K562 (cell line): Measurements from ENCODE around the gene LYST. TPM values are rescaled to one million over a fixed set of nuclear protein-coding genes. Genes with fewer than 3 reads are reported as not detected.
A peak's percentile ranks its signal among the peaks of the same experiment; 100 is the strongest.

Source experiments
- ATAC-seq: fragments of 200-7000 bp; cut with Tn5 transposase; 3 replicates; pipeline ENCODE4 v1.9.1; 2020; ENCODE audit warnings: moderate library complexity
- BruUV-seq: library from RNA; stranded (reverse); fragments of 400-500 nt; replicated peaks from 2 replicates; lab custom pipeline; 2021; lab: Mats Ljungman, UMichigan
- CTCF ChIA-PET: fragments of 300-600 bp; formaldehyde crosslinking; extraction: SDS; loops from one replicate; lab custom pipeline; 2021; ENCODE audit warnings: low intra/inter-chr PET ratio; lab: Yijun Ruan, JAX
- POLR2A ChIA-PET: fragments of 300-600, 350-650 bp; sonication (Branson Sonifier 250); formaldehyde crosslinking; extraction: SDS; loops from one replicate; lab custom pipeline; 2021; ENCODE audit warnings: antibody characterized with exemption, inconsistent platforms; lab: Yijun Ruan, JAX
- DNase-seq, 4 experiments: peaks; one replicate each; pipeline versions ENCODE4 v3.0.0 to v3.0.0-alpha.2; 2011 to 2018; ENCODE audit warnings: low spot score in 3 of 4, mixed read lengths in 3 of 4; ENCODE audit errors: extremely low read depth in 1 of 4
- FAIRE-seq: peaks from 2 replicates; lab custom pipeline; 2011; peaks lifted over from hg19 to GRCh38; lab: Jason Lieb, UNC
- H2AFZ ChIP-seq: 2 replicates; pipeline ENCODE4 v1.6.0; 2011; ENCODE audit warnings: low read depth, low read length, control low read depth, inconsistent platforms
- H3K27ac ChIP-seq: fragments of 200-600 bp; 3 replicates; pipeline ENCODE4 v1.8.0; 2011; ENCODE audit warnings: low read depth, mild to moderate bottlenecking, control low read depth, inconsistent platforms, low read length, moderate library complexity, mixed read lengths; ENCODE audit errors: extremely low read depth
- H3K27me3 ChIP-seq, 2 experiments: fragments of 300-600 bp in 1 of 2; 2 replicates in 1 of 2; 3 replicates in 1 of 2; pipeline versions ENCODE4 v1.6.0 to v1.8.0; 2011; ENCODE audit warnings: inconsistent platforms in 2 of 2, low read length in 2 of 2, mild to moderate bottlenecking in 1 of 2, mixed read lengths in 1 of 2, moderate library complexity in 1 of 2; ENCODE audit not compliant: control insufficient read depth in 2 of 2, insufficient read depth in 2 of 2
- H3K36me3 ChIP-seq: fragments of 300-600 bp; 3 replicates; pipeline ENCODE4 v1.8.0; 2011; ENCODE audit warnings: mild to moderate bottlenecking, low read length, inconsistent platforms; ENCODE audit not compliant: control insufficient read depth, insufficient read depth
- H3K4me1 ChIP-seq, 2 experiments: fragments of 200-600 bp in 1 of 2; replicated peaks in 1 of 2; 2 replicates in 1 of 2; 3 replicates in 1 of 2; pipeline versions ENCODE4 v1.5.1 to v1.8.0; 2011; ENCODE audit warnings: inconsistent platforms in 2 of 2, low read length in 2 of 2, mild to moderate bottlenecking in 1 of 2, mixed read lengths in 1 of 2, moderate library complexity in 1 of 2; ENCODE audit not compliant: control insufficient read depth in 2 of 2, insufficient read depth in 2 of 2
- H3K4me2 ChIP-seq: 2 replicates; pipeline ENCODE4 v1.6.1; 2011; ENCODE audit warnings: low read length, control low read depth, inconsistent platforms, mixed read lengths; ENCODE audit not compliant: insufficient read depth
- H3K4me3 ChIP-seq: fragments of 200-600 bp; sonication (generic), shearing (Covaris generic); 2 replicates; pipeline ENCODE4 v1.5.1; 2016; ENCODE audit warnings: control low read depth, inconsistent platforms
- H3K79me2 ChIP-seq: fragments of 200-600 bp; 3 replicates; pipeline ENCODE4 v1.8.0; 2011; ENCODE audit warnings: low read length, inconsistent platforms; ENCODE audit not compliant: control insufficient read depth, insufficient read depth
- H3K9ac ChIP-seq, 2 experiments: 2 replicates each; pipeline versions ENCODE4 v1.6.0 to v1.6.1; 2011; ENCODE audit warnings: low read depth in 2 of 2, low read length in 2 of 2, control low read depth in 1 of 2, inconsistent platforms in 1 of 2, mild to moderate bottlenecking in 1 of 2, mixed read lengths in 1 of 2; ENCODE audit not compliant: insufficient read depth in 1 of 2
- H3K9me1 ChIP-seq: one replicate; pipeline ENCODE4 v1.6.0; 2011; ENCODE audit warnings: inconsistent platforms, mild to moderate bottlenecking, low read length, moderate library complexity; ENCODE audit not compliant: control insufficient read depth, insufficient read depth
- H3K9me3 ChIP-seq: replicated peaks from 2 replicates; pipeline ENCODE4 v1.5.1; 2011; ENCODE audit warnings: low read depth, low read length, inconsistent platforms; ENCODE audit not compliant: control insufficient read depth, insufficient read depth
- H4K20me1 ChIP-seq: replicated peaks from 2 replicates; pipeline ENCODE4 v1.6.1; 2011; ENCODE audit warnings: low read length, inconsistent platforms, mixed read lengths; ENCODE audit not compliant: control insufficient read depth, insufficient read depth
- CBFB ChIP-seq: sonication (generic); formaldehyde crosslinking; IDR thresholded peaks from 2 replicates; pipeline ENCODE4 v1.4.0; 2020; ENCODE audit warnings: mild to moderate bottlenecking, missing genetic modification reagents
- CBX5 ChIP-seq: IDR thresholded peaks from 2 replicates; pipeline ENCODE4 v1.6.1; 2014; ENCODE audit warnings: low read depth, borderline replicate concordance
- MAX ChIP-seq: sonication (generic); formaldehyde crosslinking; IDR thresholded peaks from 2 replicates; pipeline ENCODE4 v1.9.0; 2022; ENCODE audit warnings: mild to moderate bottlenecking, missing genetic modification reagents
- SMAD2 ChIP-seq: fragments of 150-350 bp; IDR thresholded peaks from 2 replicates; pipeline ENCODE4 v1.6.1; 2014; ENCODE audit warnings: low read depth, mild to moderate bottlenecking, low read length
- ZNF384 ChIP-seq: IDR thresholded peaks from 2 replicates; pipeline ENCODE4 v1.6.1; 2012; ENCODE audit warnings: low read depth, low read length, improper control_type of control experiment
- WGBS: fragments of 100-300 bp; shearing (Covaris generic); methylation state at CpG from one replicate; pipeline ENCODE4 v1.1.6; 2016; ENCODE audit warnings: low coverage, mixed read lengths; ENCODE audit not compliant: insufficient coverage; ENCODE audit errors: missing lambda C conversion rate; 5-methylcytosine and 5-hydroxymethylcytosine counted together
- in situ Hi-C: fragments of 300-500 bp; cut with MboI; formaldehyde crosslinking; loops from 4 replicates; pipeline ENCODE4 v1.15.0; 2018; ENCODE audit warnings: inconsistent platforms, mixed read lengths
- intact Hi-C: fragments of 100-400 bp; cut with micrococcal nuclease; formaldehyde crosslinking; loops from 2 replicates; pipeline ENCODE4 v1.14.2; 2022
- polyA plus RNA-seq, 8 experiments: library from polyadenylated mRNA; depleted of rRNA in 4 of 8; stranded (reverse) in 5 of 8; unstranded in 3 of 8; fragments of >200 nt; fragmentation: Nextera tagmentation in 2 of 8; fragmentation: Illumina TruSeq in 1 of 8; extraction: Ambion mirVana in 2 of 8; extraction: Trizol in 1 of 8; gene quantifications; 2 replicates each; pipeline versions ENCODE4 v1.2.1 to v1.2.3, GENCODE V29; 2011 to 2014; ENCODE audit warnings: inconsistent platforms in 1 of 8, missing spikeins in 1 of 8
- total RNA-seq, 7 experiments: library from RNA; depleted of rRNA in 6 of 7; stranded (reverse); fragments of >200 nt in 6 of 7; fragmentation: Illumina TruSeq in 2 of 7; extraction: Trizol in 2 of 7; gene quantifications; 2 replicates each; pipeline versions ENCODE4 v1.2.1 to v1.2.3, GENCODE V29; 2011 to 2021; ENCODE audit warnings: low replicate concordance in 1 of 7
- TF ChIP-seq, protein P1 (sequence below): fragments of 250-450 bp; sonication (Bioruptor Pico); IDR thresholded peaks from 2 replicates; pipeline ENCODE4 v1.5.0; 2021

Gene LYST
- total and polyA plus RNA-seq, 9 of the 15 experiments (the other 6 are each of a cell fraction or from before 2014, with no cell fraction given) = 0.73 to 2.4 (median 1.4) TPM

GRCh38 chr1:235892202-235892601, 25.5 kb upstream of the LYST start:
- ChIA-PET CTCF (no interaction called here), POLR2A (interaction anchor here (0.8 kb wide), 1 partner anchor 34 kb away, joined by 3 read pairs; no protein-coding TSS in a partner anchor)
- in situ Hi-C loops (no loop called here), intact Hi-C loops (no loop called here)
- no peaks in the 10 kb centered on the region for H4K20me1 ChIP-seq
- FAIRE-seq (no peak), DNase-seq (no peak), ATAC-seq (no peak)
- H3K9me3 ChIP-seq = no peaks in the 10 kb centered on the region
- H3K9ac ChIP-seq = no peak overlapping the region
- 5% methylated on average over 6 of the region's 6 CpGs for WGBS
- no peaks in the 10 kb centered on the region for H3K4me1 ChIP-seq
- H3K27ac ChIP-seq = no peak overlapping the region
- H2AFZ ChIP-seq = no peak overlapping the region
- no peaks in the 10 kb centered on the region for H3K9me1 ChIP-seq
- no peak overlapping the region for H3K4me2 ChIP-seq
- H3K79me2 ChIP-seq = no peaks in the 10 kb centered on the region
- H3K4me3 ChIP-seq = no peak overlapping the region
- TF ChIP-seq CBX5 (no peak), CBFB (CRISPR knock-in tag) (no peak), SMAD2 (no peak)
- TF ChIP-seq, protein P1, sequence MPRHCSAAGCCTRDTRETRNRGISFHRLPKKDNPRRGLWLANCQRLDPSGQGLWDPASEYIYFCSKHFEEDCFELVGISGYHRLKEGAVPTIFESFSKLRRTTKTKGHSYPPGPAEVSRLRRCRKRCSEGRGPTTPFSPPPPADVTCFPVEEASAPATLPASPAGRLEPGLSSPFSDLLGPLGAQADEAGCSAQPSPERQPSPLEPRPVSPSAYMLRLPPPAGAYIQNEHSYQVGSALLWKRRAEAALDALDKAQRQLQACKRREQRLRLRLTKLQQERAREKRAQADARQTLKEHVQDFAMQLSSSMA (CRISPR knock-in tag) = no peak
- H3K27me3 ChIP-seq = peaks cover 2 to 6% of the 10 kb centered on the region in 2 experiments; a peak in 3 of 5 replicates
- no TSS peak for BruUV-seq
- H3K36me3 ChIP-seq = no peaks in the 10 kb centered on the region

GRCh38 chr1:235888119-235888643, 21.5 kb upstream of the LYST start:
- Histone ChIP-seq H3K4me1 (no peaks in the 10 kb centered on the region), H3K9ac (no peak overlapping the region), H3K79me2 (no peaks in the 10 kb centered on the region), H3K4me3 (no peak overlapping the region), H4K20me1 (no peaks in the 10 kb centered on the region), H3K27ac (no peak overlapping the region), H3K27me3 (peaks cover 8 to 12% of the 10 kb centered on the region in 2 experiments), H2AFZ (no peak overlapping the region), H3K9me3 (no peaks in the 10 kb centered on the region), H3K9me1 (no peaks in the 10 kb centered on the region), H3K4me2 (no peak overlapping the region), H3K36me3 (no peaks in the 10 kb centered on the region)
- intact Hi-C loops (no loop called here), in situ Hi-C loops (no loop called here)
- FAIRE-seq (no peak), DNase-seq (no peak), ATAC-seq (peak; percentile 55; the same call in 2 of the 3 replicates)
- under 1% methylated on average over 8 of the region's 8 CpGs for WGBS
- TF ChIP-seq ZNF384 = peak; percentile 41; the same call in 1 of the 2 replicates
- TF ChIP-seq MAX (CRISPR knock-in tag) = no peak
- POLR2A ChIA-PET = no interaction called here
- BruUV-seq = no TSS peak
- CTCF ChIA-PET = interaction anchor here (0.5 kb wide), 1 partner anchor 251 kb away, joined by 5 read pairs; no protein-coding TSS in a partner anchor
